DMS153 treated with DMSO at 0.1 percent for 48 hours (cell line): ENCODE results near the gene ST6GAL1.
"Not testable (repeated sequence)": the region's sequence is repeated elsewhere in the genome, so short reads cannot be mapped to it uniquely, and the experiment has no call there.

Experiments used
- DNase-seq: peaks from one replicate; lab custom pipeline; 2025; ENCODE audit not compliant: unreplicated experiment; lab: John Stamatoyannopoulos, UW

The ST6GAL1 gene

DNA sequence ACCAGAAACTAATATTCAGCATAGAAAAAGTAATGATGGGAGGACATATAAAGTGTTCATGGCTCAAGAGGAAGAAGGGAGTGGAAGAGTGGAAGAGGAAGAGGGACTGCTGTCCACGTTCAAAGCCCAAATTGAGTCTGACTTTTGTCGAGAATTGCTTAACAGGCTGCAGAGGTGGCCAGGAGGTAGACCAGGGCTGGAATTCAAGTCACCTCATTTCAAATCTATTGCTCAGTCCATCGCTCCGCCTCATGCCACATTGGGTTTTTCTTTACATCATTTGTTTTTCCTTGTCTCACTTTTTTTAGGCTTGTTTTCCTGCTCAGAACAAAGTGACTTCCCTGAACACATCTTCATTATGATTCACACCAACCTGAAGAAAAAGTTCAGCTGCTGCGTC is 112.0 kb downstream of the ST6GAL1 start:
- no peak for DNase-seq

- DNase-seq: no peak
Measured at GRCh38 chr3:187042874-187043458, 112.6 kb downstream of the ST6GAL1 start.

- no peak for DNase-seq
Measured at GRCh38 chr3:187044206-187044605, 113.9 kb downstream of the ST6GAL1 start.

DNA sequence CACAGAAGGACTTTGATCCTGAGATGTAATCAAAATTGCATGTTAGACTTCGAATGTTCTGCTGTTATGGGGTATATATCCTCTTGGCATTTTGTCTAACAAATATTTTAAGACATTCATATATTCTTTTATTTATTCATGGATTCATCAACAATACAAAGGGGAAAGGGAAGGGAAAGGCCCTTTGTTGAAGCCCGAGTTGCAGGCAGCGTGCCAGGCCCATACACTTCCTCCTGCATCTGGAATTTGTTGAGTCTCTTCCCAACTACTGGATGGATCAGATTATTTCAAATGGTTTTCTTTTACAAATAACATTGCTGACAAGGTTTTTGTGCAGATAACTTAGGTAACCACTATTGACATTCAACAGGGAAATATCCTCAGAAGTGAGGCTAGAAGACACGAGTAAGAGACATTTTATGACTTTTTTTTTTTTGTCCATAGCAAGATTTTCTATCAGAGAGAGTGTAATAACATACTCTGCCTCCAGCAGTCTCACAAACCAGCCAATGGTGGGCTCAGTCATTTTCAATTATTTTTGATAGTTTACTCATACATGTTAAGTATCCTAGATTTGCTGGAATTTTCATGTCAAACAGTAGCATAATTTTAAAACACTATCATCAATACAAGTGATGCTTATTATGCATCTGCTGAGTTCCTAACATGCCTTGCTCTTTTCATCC is 114.7 kb downstream of the ST6GAL1 start:
- DNase-seq: no peak

GRCh38 chr3:187046033-187046432 is 115.7 kb downstream of the ST6GAL1 start:
- DNase-seq: no peak

DNA sequence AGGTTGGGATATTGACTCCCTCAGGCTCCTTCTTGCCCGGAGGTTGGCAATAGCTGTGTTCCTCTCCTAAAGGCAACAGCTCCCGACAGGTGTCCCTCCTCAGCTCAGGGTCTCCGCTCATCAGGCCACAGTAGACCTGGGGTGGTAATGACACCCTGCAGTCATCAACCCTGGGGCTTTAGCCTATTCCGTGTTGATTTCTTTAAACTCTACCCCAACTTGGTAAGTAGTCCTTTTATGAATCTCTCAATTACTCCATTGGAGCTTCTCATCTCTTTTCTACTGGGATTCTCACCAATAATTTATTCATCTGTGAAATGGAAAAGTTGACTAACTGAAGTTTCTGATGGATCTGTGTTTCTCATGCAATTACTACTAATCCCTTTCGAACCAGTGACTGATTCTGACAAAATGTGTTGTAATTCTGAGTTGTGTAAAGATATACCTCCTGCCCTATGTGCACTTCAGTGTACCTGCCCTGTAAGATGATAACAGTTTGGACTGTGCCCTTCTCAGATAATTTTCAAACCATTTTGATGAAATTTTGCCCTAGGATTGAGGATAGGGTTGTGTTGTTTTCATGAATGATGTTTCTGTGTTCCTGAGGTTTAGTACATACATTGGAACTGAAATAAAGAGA is 119.3 kb downstream of the ST6GAL1 start:
- DNase-seq: no peak

- DNase-seq: no peak
Measured at GRCh38 chr3:187051066-187051465, 120.7 kb downstream of the ST6GAL1 start.

DNA sequence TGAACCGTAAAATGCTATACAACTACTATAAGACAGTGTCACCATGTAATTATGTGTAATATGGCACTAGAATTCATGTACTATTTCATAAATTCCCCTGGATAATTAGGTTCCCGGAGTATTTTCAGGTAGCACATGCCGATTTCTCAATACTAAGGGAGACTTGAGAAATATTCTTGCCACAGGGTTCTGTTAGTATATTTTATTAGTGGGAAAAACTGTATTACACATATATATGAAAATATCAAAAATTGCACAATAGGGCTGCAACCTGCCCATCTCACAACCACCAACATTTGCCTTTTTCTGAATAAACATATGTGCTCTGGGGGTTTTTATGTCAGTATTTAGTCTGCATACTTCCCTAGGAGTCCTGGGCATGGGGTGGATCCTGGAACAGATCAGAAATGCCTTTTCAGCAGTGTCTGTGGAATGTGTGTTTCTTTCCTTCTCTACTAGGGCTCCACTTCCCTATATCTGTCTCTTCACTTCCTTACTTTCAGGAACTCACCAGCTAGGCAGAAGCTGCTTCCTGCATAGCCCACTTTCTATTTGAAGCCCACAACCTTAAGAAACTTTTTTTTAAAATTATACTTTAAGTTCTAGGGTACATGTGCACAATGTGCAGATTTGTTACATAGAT is 121.5 kb downstream of the ST6GAL1 start:
- DNase-seq: no peak

- DNase-seq: not testable (repeated sequence)
Measured at GRCh38 chr3:187052427-187052826, 122.1 kb downstream of the ST6GAL1 start.

- DNase-seq: not testable (repeated sequence)
Measured at GRCh38 chr3:187054433-187054832, 124.1 kb downstream of the ST6GAL1 start.

GRCh38 chr3:187057803-187058202 is 127.5 kb downstream of the ST6GAL1 start:
- DNase-seq: not testable (repeated sequence)

DNA sequence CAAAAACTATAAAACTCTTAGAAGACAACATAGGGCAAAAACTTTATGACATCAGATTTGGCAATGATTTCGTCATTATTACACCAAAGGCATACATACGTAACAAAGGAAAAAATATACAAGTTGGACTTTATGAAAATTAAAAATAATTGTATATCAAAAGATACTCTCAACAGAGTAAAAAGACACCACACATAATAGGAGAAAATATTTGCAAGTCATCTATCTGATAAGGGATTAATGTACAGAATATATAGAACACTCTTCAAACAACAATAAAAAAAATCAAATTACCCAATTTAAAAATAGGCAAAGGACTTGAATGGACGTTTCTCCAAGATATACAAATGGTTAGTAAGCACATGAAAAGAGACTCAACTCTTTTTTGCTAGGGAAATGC is 131.4 kb downstream of the ST6GAL1 start:
- no peak for DNase-seq

- no peak for DNase-seq
Measured at GRCh38 chr3:187062526-187063177, 132.3 kb downstream of the ST6GAL1 start.

- no peak for DNase-seq
Measured at GRCh38 chr3:187063286-187064121, 133.2 kb downstream of the ST6GAL1 start.

DNA sequence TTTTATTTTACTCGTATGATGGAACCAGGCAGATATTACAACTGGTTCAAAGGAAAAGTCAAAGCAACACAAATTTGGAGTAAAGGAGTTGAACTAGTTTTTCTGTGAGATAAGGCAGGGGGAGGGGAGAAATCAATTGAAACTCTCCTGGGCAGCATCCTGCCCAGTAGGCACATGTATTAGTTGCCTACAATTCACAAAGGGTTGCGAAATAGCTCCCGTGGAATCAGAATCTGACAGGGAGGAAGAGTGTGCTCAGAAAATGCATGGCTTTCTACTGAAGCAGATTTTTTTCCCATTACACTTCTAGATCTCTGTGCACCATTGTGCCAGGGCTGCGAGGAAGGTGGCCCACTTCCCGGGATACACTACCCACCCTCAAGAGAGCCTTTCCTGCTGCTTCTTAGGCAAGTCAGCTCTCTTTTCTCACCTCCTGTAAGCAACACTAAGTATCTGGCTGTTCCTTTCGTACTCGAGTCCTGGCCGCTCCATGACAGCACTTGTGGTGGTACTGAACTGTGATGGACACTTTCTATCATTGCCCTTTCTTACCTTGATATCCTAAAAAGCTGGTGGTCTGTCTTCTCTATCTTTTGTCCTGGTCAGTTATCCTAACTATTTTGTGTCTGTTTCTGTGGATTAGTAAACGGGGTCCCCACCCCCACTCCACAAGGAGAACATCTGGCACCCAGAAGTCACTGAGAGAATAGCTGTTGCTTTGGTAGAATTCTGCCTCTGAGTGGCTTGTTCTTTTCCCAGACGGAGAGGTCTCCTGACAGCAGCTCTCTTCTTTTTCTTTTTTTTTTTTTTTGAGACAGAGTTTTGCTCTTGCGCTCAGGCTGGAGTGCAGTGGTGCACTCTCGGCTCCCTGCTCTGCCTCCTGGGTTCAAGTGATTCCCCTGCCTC is 134.1 kb downstream of the ST6GAL1 start:
- no peak for DNase-seq

DNA sequence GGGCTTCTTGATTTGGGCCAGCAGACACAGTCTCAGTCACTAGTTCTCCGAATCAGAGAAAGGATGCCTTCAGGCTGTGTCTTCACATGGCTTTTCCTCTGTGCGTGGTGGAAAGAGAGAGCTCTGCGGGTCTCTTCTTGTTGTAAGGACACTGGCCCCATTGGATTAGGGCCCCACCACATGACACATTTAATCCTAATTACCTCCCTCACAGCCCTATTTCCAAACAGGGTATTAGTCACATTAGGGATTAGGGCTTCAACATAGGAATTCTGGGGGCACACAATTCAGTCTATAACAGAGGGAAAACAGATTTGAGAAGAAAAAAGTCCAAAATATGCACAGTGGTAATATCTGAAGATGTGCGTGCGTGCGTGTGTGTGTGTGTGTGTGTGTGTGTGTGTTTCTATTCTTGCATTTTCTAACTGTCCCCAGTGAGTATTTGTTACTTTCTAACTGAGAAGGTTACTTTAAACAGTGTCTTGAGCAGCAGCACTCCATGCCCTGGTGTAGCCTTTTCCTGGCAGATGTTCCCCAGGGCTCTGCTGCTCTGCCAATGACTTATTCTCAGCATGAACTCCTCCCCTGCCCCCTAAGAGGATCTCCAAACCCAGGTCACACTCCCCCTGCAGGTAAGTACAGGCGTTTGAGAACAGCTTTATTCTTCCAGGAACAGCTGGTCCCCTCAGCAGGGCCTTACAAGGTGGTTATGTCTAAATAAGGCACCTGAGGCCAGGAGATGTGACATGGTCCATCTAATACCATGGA is 136.1 kb downstream of the ST6GAL1 start:
- DNase-seq: no peak

GRCh38 chr3:187068787-187069186 is 138.5 kb downstream of the ST6GAL1 start:
- no peak for DNase-seq

GRCh38 chr3:187069857-187070516 is 139.7 kb downstream of the ST6GAL1 start:
- DNase-seq: no peak
